Measurements from ENCODE around the gene TOR1B.

The TOR1B gene

DNA sequence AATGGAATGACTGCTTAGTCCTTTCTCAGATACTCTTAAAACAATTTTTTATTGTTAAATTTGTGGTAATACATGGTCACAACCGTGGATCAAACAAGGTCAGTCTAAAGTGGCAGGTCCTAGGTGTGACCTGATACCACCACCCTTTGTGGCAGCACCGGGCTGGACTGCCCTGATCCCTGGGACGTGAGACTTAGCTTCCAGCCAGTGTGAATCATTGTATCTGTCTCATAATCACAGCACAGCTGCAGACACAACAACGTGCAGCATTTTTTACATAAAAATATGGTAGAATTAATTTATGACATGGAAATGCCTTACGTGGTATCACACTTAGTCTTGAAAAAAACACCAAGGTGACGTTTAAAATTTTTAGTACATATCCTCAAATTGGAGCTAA is 7.8 kb downstream of the TOR1B start:
- Histone ChIP-seq H3K4me3 (replicated peaks; ENCODE audit: insufficient read depth, low read length) (no peak overlapping the region), H3K27ac (replicated peaks) (no peak overlapping the region), H3K27me3 (ENCODE audit: insufficient read depth, poor library complexity, severe bottlenecking) (no peaks in the 10 kb centered on the region)
- TF ChIP-seq GABPA (IDR thresholded peaks at IDR 0.05; ENCODE audit: low read depth) = no peak
- TF ChIP-seq, protein P1, sequence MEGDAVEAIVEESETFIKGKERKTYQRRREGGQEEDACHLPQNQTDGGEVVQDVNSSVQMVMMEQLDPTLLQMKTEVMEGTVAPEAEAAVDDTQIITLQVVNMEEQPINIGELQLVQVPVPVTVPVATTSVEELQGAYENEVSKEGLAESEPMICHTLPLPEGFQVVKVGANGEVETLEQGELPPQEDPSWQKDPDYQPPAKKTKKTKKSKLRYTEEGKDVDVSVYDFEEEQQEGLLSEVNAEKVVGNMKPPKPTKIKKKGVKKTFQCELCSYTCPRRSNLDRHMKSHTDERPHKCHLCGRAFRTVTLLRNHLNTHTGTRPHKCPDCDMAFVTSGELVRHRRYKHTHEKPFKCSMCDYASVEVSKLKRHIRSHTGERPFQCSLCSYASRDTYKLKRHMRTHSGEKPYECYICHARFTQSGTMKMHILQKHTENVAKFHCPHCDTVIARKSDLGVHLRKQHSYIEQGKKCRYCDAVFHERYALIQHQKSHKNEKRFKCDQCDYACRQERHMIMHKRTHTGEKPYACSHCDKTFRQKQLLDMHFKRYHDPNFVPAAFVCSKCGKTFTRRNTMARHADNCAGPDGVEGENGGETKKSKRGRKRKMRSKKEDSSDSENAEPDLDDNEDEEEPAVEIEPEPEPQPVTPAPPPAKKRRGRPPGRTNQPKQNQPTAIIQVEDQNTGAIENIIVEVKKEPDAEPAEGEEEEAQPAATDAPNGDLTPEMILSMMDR (IDR thresholded peaks at IDR 0.05; ENCODE audit: insufficient read depth, low read length) = no peak
- TF ChIP-seq, protein P2, sequence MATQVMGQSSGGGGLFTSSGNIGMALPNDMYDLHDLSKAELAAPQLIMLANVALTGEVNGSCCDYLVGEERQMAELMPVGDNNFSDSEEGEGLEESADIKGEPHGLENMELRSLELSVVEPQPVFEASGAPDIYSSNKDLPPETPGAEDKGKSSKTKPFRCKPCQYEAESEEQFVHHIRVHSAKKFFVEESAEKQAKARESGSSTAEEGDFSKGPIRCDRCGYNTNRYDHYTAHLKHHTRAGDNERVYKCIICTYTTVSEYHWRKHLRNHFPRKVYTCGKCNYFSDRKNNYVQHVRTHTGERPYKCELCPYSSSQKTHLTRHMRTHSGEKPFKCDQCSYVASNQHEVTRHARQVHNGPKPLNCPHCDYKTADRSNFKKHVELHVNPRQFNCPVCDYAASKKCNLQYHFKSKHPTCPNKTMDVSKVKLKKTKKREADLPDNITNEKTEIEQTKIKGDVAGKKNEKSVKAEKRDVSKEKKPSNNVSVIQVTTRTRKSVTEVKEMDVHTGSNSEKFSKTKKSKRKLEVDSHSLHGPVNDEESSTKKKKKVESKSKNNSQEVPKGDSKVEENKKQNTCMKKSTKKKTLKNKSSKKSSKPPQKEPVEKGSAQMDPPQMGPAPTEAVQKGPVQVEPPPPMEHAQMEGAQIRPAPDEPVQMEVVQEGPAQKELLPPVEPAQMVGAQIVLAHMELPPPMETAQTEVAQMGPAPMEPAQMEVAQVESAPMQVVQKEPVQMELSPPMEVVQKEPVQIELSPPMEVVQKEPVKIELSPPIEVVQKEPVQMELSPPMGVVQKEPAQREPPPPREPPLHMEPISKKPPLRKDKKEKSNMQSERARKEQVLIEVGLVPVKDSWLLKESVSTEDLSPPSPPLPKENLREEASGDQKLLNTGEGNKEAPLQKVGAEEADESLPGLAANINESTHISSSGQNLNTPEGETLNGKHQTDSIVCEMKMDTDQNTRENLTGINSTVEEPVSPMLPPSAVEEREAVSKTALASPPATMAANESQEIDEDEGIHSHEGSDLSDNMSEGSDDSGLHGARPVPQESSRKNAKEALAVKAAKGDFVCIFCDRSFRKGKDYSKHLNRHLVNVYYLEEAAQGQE (IDR thresholded peaks at IDR 0.05; ENCODE audit: insufficient replicate concordance, low read depth) = no peak
- TF ChIP-seq POLR2AphosphoS5 (IDR thresholded peaks at IDR 0.05; ENCODE audit: low read depth) = no peak
- no peak for TF ChIP-seq SPI1 (IDR thresholded peaks at IDR 0.05; ENCODE audit: borderline replicate concordance, low read depth)
- DNase-seq (ENCODE audit: low read depth in 1 of 2, low spot score in 1 of 2) = no peak

DNA sequence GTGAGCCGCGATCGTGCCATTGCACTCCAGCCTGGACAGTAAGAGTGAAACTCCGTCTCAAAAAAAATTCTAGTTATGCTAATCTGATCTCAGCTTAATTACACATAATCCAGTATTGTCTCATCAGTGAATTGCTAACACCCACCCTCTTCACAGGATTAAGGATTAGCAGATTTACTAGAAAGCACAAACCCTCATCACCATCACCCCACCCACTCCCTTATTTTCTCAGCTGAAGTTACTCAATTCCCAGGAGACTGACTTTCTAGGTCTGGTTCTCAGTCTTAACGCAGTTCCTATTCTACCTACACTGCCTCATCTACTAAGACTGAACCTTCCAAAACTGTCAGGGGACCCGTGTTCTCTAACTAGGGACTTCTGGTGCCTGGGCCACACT is 9.0 kb downstream of the TOR1B start:
- Histone ChIP-seq H3K27ac (replicated peaks) (no peak overlapping the region), H3K27me3 (ENCODE audit: insufficient read depth, poor library complexity, severe bottlenecking) (no peaks in the 10 kb centered on the region), H3K4me3 (replicated peaks; ENCODE audit: insufficient read depth, low read length) (no peak overlapping the region)
- TF ChIP-seq, protein P1 (IDR thresholded peaks at IDR 0.05; ENCODE audit: insufficient read depth, low read length) = no peak
- TF ChIP-seq, protein P2 (IDR thresholded peaks at IDR 0.05; ENCODE audit: insufficient replicate concordance, low read depth) = no peak
- TF ChIP-seq POLR2AphosphoS5 (IDR thresholded peaks at IDR 0.05; ENCODE audit: low read depth) (no peak), GABPA (IDR thresholded peaks at IDR 0.05; ENCODE audit: low read depth) (no peak), SPI1 (IDR thresholded peaks at IDR 0.05; ENCODE audit: borderline replicate concordance, low read depth) (no peak)
- no peak for DNase-seq (ENCODE audit: low read depth in 1 of 2, low spot score in 1 of 2)

DNA sequence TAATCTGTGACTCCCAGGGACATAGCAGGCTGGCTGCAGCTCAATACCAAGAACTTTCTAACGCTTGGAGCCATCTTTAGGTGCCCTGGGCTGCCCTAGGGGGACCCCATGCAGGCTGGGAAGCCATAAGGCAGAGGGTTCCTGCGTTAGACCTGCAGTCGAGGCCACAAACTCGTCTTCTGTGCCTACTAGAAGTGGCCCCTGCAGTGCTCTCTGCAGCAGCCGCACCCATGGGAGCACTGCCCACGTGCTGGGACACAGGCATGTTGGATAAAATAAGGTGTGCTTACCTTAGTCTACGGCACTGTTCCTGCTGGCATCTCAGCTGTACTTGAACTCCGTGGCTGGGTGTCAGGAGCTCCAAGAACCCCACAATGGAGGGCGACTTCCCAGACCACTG is 9.4 kb downstream of the TOR1B start:
- no peak for DNase-seq (ENCODE audit: low read depth in 1 of 2, low spot score in 1 of 2)
- H3K27me3 ChIP-seq (ENCODE audit: insufficient read depth, poor library complexity, severe bottlenecking) = no peaks in the 10 kb centered on the region
- H3K27ac ChIP-seq (replicated peaks) = no peak overlapping the region
- TF ChIP-seq POLR2AphosphoS5 (IDR thresholded peaks at IDR 0.05; ENCODE audit: low read depth) (peak; percentile 79), SPI1 (IDR thresholded peaks at IDR 0.05; ENCODE audit: borderline replicate concordance, low read depth) (no peak)
- TF ChIP-seq, protein P1 (IDR thresholded peaks at IDR 0.05; ENCODE audit: insufficient read depth, low read length) = no peak
- H3K4me3 ChIP-seq (replicated peaks; ENCODE audit: insufficient read depth, low read length) = no peak overlapping the region

DNA sequence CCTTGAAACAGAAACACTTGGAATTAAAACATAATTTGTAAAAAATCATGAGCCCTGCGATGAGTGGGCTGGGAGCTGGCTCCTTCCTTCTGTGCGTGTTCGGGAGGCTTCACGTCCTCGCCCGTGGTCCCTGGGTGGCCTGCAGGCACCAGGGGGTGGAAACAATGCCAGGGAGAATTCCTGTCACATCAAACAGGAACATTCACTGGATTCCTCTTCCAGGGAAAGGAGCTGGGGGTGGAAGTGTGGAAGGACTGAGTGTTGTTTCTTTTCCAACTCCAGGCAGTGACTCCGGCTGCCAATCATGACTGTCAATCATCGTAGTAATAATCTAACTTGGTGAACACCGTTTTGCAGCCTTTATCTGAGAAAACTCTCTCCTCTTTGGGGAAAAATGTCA is 10.7 kb downstream of the TOR1B start:
- no peak overlapping the region for H3K4me3 ChIP-seq (replicated peaks; ENCODE audit: insufficient read depth, low read length)
- no peak overlapping the region for H3K27ac ChIP-seq (replicated peaks)
- no peak for DNase-seq (ENCODE audit: low read depth in 1 of 2, low spot score in 1 of 2)
- TF ChIP-seq GABPA (IDR thresholded peaks at IDR 0.05; ENCODE audit: low read depth) (no peak), POLR2AphosphoS5 (IDR thresholded peaks at IDR 0.05; ENCODE audit: low read depth) (no peak), SPI1 (IDR thresholded peaks at IDR 0.05; ENCODE audit: borderline replicate concordance, low read depth) (no peak)
- TF ChIP-seq, protein P2 (IDR thresholded peaks at IDR 0.05; ENCODE audit: insufficient replicate concordance, low read depth) = no peak
- TF ChIP-seq, protein P1 (IDR thresholded peaks at IDR 0.05; ENCODE audit: insufficient read depth, low read length) = no peak
- H3K27me3 ChIP-seq (ENCODE audit: insufficient read depth, poor library complexity, severe bottlenecking) = no peaks in the 10 kb centered on the region

All from HL-60 (cell line).